AML-193 (cell line): ENCODE data around the gene ANKRD13B.
"Not testable (repeated sequence)": the region's sequence is repeated elsewhere in the genome, so short reads cannot be mapped to it uniquely, and the experiment has no call there.

Experiments used
- DNase-seq, 2 experiments: peaks; one replicate each; lab custom pipeline; 2025; lab: John Stamatoyannopoulos, UW

ANKRD13B gene

GRCh38 chr17:29642171-29642611 is 49.3 kb downstream of the ANKRD13B start:
- DNase-seq = no peak

- DNase-seq = no peak
Measured at GRCh38 chr17:29643817-29644160, 50.9 kb downstream of the ANKRD13B start.

GRCh38 chr17:29645515-29646051 is 52.7 kb downstream of the ANKRD13B start:
- DNase-seq = no peak

DNA sequence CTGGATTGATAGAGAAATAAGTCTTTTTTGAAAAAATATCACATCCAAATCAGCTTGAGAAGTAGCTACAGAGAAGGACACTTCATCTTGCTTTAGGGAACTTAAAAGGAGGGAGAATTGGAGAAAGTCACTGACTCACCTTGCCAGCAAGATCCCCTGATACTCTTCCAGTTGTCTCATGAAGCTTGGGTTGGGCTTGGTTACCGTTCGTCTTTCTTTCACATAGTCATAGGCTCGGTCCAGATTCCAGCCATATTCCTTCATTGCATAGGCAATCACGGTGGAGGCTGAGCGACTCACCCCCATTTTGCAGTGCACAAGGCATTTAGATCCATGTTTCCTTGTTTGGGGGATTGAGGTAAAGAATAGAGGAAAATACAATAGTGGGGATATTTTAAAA is 55.1 kb downstream of the ANKRD13B start:
- no peak for DNase-seq

- DNase-seq = no peak
Measured at GRCh38 chr17:29649359-29649758, 56.4 kb downstream of the ANKRD13B start.

DNA sequence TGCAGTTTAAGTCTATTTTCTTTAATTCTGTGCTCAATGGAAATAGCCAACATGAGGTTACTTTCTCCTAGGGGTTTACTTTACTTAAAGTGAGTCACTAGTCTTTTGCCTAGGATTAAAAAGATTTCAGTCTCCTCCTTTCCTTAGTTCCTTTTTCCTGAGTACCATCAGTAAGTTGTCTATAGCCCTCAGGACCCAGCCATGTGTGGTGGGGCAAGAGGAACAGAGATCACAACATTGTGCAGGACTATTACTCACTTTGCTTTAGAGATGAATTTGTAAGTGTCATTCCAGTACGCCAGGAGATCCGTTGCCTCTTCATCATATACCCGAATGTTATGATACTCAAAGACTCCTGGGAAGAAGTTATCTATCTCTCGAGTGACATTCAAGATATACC is 57.5 kb downstream of the ANKRD13B start:
- no peak for DNase-seq

DNA sequence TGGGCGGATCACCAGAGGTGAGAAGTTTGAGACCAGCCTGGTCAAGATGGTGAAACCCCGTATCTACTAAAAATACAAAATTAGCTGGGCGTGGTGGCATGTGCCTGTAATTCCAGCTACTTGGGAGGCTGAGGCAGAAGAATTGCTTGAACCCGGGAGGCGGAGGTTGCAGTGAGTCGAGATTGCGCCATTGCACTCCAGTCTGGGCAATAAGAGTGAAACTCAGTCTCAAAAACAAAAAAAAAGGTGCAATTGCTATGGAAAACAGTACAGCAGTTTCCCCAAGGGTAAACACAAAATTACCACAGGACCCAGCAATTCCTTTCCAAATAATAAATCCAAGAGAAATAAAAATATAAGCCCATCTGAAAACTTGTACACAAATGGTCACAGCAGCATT is 59.0 kb downstream of the ANKRD13B start:
- DNase-seq = not testable (repeated sequence)

DNA sequence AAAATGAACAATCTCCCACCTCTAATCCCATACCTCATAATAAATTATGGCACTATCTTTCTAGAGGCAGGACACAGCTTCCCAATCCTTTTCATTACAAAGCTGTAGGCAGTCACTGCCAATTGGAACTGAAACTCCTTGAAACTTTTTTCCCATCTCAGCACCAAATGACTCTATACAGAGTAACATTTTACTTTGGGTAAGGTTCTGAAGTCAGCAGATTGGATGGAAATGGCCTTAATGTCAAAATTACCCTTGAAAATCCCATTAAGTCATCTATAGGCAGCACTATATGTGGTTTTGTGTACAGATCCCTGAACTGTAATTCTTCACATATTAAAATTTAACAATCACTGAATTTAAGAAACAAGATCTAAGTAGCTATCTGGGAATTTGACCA is 60.0 kb downstream of the ANKRD13B start:
- DNase-seq = no peak

DNA sequence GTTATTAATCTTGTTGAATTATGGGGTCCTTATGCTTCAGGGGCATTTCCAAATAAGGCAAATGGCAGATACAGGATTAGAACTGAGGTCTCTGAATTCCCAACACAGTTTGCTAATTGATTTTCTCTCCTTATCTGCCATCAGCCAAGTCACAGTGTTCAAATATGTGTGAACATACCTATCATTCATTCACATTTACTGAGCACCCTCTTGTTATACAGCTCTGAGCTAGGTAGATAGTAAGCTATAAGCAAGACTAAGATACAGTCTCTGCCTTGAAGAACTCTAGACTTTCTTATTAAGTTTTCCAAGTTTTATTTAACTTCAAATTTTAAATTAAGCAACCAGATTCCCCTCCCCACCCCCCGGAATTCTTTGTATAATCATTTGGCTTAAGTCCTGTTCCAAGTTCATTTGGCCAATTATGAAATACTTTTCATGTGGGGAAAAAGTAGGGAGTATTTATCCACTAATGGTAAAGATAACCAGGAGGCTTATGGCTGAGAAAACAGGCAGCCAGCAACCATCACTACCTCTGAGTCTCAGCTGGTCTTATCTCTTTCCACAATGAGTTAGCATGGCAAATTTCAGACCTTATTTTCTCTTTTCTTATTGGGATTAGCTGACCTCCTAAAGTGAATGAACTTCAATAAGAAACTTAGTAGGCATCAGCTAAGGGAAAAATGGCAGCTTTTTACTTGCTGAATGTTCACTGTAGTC is 61.2 kb downstream of the ANKRD13B start:
- no peak for DNase-seq

GRCh38 chr17:29655323-29655722 is 62.4 kb downstream of the ANKRD13B start:
- no peak for DNase-seq

GRCh38 chr17:29659155-29659554 is 66.2 kb downstream of the ANKRD13B start:
- no peak for DNase-seq

DNA sequence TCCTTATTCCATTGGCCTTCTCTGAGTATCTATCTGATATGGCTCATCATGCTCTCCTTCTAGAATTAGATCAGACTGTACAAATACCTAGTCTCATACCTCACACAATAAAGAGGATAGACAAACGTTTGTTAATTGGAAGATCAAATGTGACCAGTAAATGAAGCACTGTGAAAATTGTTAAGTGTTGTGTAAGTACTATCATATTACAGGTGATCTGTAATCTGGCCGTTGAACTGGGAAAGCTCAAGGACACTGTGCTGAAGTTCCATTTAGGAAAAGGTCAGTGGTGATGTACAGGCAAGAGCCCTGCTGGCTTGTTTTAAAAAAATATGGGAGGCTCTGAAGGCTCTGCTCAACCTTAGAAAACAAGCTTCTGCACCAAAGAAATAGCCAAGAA is 68.3 kb downstream of the ANKRD13B start:
- no peak for DNase-seq

DNA sequence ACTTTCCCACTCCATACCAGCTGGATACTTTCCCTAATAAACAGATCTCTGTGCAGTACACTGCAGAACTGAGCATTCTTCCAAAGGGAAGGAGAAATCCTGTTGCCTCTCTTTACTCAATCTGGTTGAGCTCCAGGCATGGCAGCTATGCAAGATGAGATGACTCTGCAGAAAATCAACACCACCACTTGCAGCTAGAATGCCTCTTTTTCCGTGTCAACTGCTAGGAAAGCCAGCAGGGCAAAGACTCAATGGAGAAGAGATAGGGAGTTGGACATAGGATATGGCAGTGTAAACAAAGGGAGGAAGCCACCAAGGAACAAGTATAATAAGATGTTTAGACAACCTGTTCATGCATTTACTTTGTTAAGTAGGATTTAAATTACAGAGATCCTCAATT is 70.2 kb downstream of the ANKRD13B start:
- no peak for DNase-seq
